Right ventricle myocardium superior (tissue), 1 donor: ENCODE measurements around the gene OR52I1. TPM values are rescaled to one million over a fixed set of nuclear protein-coding genes. Genes with fewer than 3 reads are reported as not detected.

Experiments used
- total RNA-seq: library from RNA; stranded (reverse); fragmentation: NEBNext Ultra II Directional; extraction: Animal tissue kit (Norgen Biotek cat#: 25700); gene quantifications from one replicate; pipeline ENCODE4 v1.2.1, GENCODE V29; 2021
- donor health status: DM: no; HTN: yes; CAD: no; lungs with severe emphysema.

Gene OR52I1
- total RNA-seq, 1 donor from 2014 or later = not detected

Other genes starting within 250 kb of the OR52I1 start
- gene OR52B4, start 225.7 kb upstream of the OR52I1 start, total RNA-seq = not detected
- gene TRIM21, start 200.3 kb upstream of the OR52I1 start, total RNA-seq = 7.6 TPM
- not detected for gene OR52K2, start 144.7 kb upstream of the OR52I1 start, total RNA-seq
- gene OR52K1, start 111.4 kb upstream of the OR52I1 start, total RNA-seq = not detected
- gene OR52M1, start 48.8 kb upstream of the OR52I1 start, total RNA-seq = not detected
- gene OR52I2, start 12.3 kb upstream of the OR52I1 start, total RNA-seq = not detected
- 11.0 TPM for gene TRIM68, start 14.2 kb downstream of the OR52I1 start, total RNA-seq
- gene OR51D1, start 43.4 kb downstream of the OR52I1 start, total RNA-seq = not detected
- 1.4 TPM for gene OR51E1, start 49.9 kb downstream of the OR52I1 start, total RNA-seq
- gene OR51E2, start 103.8 kb downstream of the OR52I1 start, total RNA-seq = 0.13 TPM
- not detected for gene MMP26, start 110.7 kb downstream of the OR52I1 start, total RNA-seq
- gene OR51F1, start 175.9 kb downstream of the OR52I1 start, total RNA-seq = not detected
- gene OR52R1, start 210.3 kb downstream of the OR52I1 start, total RNA-seq = not detected
- not detected for gene OR51F2, start 227.3 kb downstream of the OR52I1 start, total RNA-seq